Colonic mucosa (tissue), 4 donors: ENCODE measurements around the gene WNT3A. TPM values are rescaled to one million over a fixed set of nuclear protein-coding genes. Genes with fewer than 3 reads are reported as not detected.

ENCODE experiments used
- DNase-seq: peaks from one replicate; pipeline ENCODE4 v3.0.0-alpha.2; 2020
- H3K27ac ChIP-seq: fragments of 200-600 bp; one replicate; pipeline ENCODE4 v1.8.0; 2021
- H3K27me3 ChIP-seq: fragments of 200-600 bp; one replicate; pipeline ENCODE4 v1.8.0; 2021
- H3K36me3 ChIP-seq: fragments of 200-600 bp; one replicate; pipeline ENCODE4 v1.8.0; 2021
- H3K4me1 ChIP-seq: fragments of 200-600 bp; one replicate; pipeline ENCODE4 v1.8.0; 2021; ENCODE audit warnings: mild to moderate bottlenecking
- H3K4me3 ChIP-seq: fragments of 200-600 bp; one replicate; pipeline ENCODE4 v1.8.0; 2021
- H3K9ac ChIP-seq, 2 donors: one replicate each; pipeline ENCODE4 v1.7.0; 2013; ENCODE audit warnings: control low read depth in 2 of 2, low read depth in 2 of 2, low read length in 2 of 2
- H3K9me3 ChIP-seq: fragments of 200-600 bp; one replicate; pipeline ENCODE4 v1.8.0; 2021
- CTCF ChIP-seq: fragments of 200-600 bp; IDR thresholded peaks from one replicate; pipeline ENCODE4 v1.8.0; 2022; ENCODE audit warnings: antibody characterized with exemption, mild to moderate bottlenecking
- intact Hi-C: fragments of 100-400 bp; cut with DNase I; formaldehyde crosslinking; loops from one replicate; pipeline ENCODE4 v1.14.1; 2022
- total RNA-seq, 2 donors: library from RNA; stranded (reverse); fragmentation: NEBNext Ultra II Directional in 1 of 2; extraction: Animal tissue kit (Norgen Biotek cat#: 25700) in 1 of 2; gene quantifications; one replicate each; pipeline ENCODE4 v1.2.1, GENCODE V29; 2021
- donor health status: healthy.
- donor health status: DM: no; HTN: no; CAD: no.
- donor health status: DM: no; HTN: no; CAD: no.

WNT3A gene
- total RNA-seq, 2 donors from 2014 or later, result not detected

- Histone ChIP-seq H3K27ac (no peak overlapping the region), H3K9ac (no peak overlapping the region), H3K4me3 (no peak overlapping the region), H3K27me3 (no peaks in the 10 kb centered on the region), H3K4me1 (no peaks in the 10 kb centered on the region), H3K9me3 (no peaks in the 10 kb centered on the region), H3K36me3 (no peaks in the 10 kb centered on the region)
- no peak for DNase-seq
- intact Hi-C loops, result no loop called here
- TF ChIP-seq CTCF, result no peak
These were observed 38.2 kb downstream of the WNT3A start for GRCh38 chr1:228044961-228045360.

GRCh38 chr1:228045405-228045804 lies 38.6 kb downstream of the WNT3A start:
- intact Hi-C loops, result no loop called here
- no peak for TF ChIP-seq CTCF
- no peaks in the 10 kb centered on the region for H3K36me3 ChIP-seq
- no peaks in the 10 kb centered on the region for H3K4me1 ChIP-seq
- no peak overlapping the region for H3K27ac ChIP-seq
- H3K9me3 ChIP-seq, result no peaks in the 10 kb centered on the region
- no peak for DNase-seq
- no peaks in the 10 kb centered on the region for H3K27me3 ChIP-seq
- H3K9ac ChIP-seq, result no peak overlapping the region
- no peak overlapping the region for H3K4me3 ChIP-seq

- intact Hi-C loops, result no loop called here
- no peaks in the 10 kb centered on the region for H3K27me3 ChIP-seq
- no peaks in the 10 kb centered on the region for H3K4me1 ChIP-seq
- no peak overlapping the region for H3K4me3 ChIP-seq
- H3K9ac ChIP-seq, result no peak overlapping the region
- no peak for TF ChIP-seq CTCF
- no peak overlapping the region for H3K27ac ChIP-seq
- H3K9me3 ChIP-seq, result no peaks in the 10 kb centered on the region
- H3K36me3 ChIP-seq, result no peaks in the 10 kb centered on the region
- DNase-seq, result no peak
These were observed 39.1 kb downstream of the WNT3A start for GRCh38 chr1:228045871-228046270.

- no peaks in the 10 kb centered on the region for H3K9me3 ChIP-seq
- TF ChIP-seq CTCF, result no peak
- H3K27ac ChIP-seq, result no peak overlapping the region
- no peak for DNase-seq
- H3K4me3 ChIP-seq, result no peak overlapping the region
- intact Hi-C loops, result no loop called here
- no peaks in the 10 kb centered on the region for H3K36me3 ChIP-seq
- H3K27me3 ChIP-seq, result no peaks in the 10 kb centered on the region
- H3K9ac ChIP-seq, result no peak overlapping the region
- H3K4me1 ChIP-seq, result no peaks in the 10 kb centered on the region
These were observed 39.8 kb downstream of the WNT3A start for GRCh38 chr1:228046421-228047182.

- Histone ChIP-seq H3K36me3 (no peaks in the 10 kb centered on the region), H3K9ac (no peak overlapping the region), H3K27me3 (no peaks in the 10 kb centered on the region), H3K27ac (no peak overlapping the region), H3K4me3 (no peak overlapping the region), H3K9me3 (no peaks in the 10 kb centered on the region), H3K4me1 (no peaks in the 10 kb centered on the region)
- no peak for DNase-seq
- no peak for TF ChIP-seq CTCF
- intact Hi-C loops, result no loop called here
These were observed 40.3 kb downstream of the WNT3A start for GRCh38 chr1:228047183-228047466.
